ENCODE data around the gene VPS13D.

The VPS13D gene

DNA sequence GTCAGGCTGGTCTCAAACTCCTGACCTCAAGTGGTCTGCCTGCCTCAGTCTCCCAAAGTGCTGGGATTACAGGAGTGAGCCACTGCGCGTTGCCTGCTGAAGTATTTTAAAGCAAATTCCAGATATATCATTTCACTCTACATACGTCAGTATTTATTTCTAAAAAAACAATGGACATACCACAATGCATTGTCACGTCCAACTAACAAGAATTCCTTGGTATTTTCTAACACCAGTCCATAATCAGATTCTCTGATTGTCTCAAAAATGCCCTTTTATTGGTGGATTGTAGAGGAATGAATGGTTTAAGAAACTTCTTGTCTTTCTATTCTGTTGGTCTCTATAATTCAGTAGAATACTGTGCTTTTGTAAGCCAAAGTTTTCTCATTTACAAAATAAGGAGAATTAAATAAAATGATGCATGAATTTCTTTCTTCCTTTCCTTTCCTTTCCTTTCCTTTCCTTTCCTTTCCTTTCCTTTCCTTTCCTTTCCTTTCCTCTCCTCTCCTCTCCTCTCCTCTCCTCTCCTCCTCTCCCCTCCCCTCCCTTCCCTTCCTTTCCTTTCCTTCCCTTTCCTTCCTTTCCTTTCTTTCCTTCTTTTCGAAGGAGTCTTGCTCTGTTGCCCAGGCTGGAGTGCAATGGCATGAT is 55.8 kb downstream of the VPS13D start:
- peaks cover 49% of the 10 kb centered on the region for H3K36me3 Mint-ChIP-seq (ENCODE audit: insufficient read depth)
- H3K9me3 Mint-ChIP-seq = no peaks in the 10 kb centered on the region
- no peaks in the 10 kb centered on the region for H3K27me3 Mint-ChIP-seq
- no peak overlapping the region for H3K4me3 Mint-ChIP-seq
- peak overlapping the region; percentile 69 for H3K27ac Mint-ChIP-seq (ENCODE audit: low read depth)
- no peak for ATAC-seq (replicated peaks; ENCODE audit: extremely low read depth, poor library complexity, severe bottlenecking)
- no peak for DNase-seq (ENCODE audit: low spot score in 2 of 2)
- peaks cover 17% of the 10 kb centered on the region for H3K4me1 Mint-ChIP-seq

DNA sequence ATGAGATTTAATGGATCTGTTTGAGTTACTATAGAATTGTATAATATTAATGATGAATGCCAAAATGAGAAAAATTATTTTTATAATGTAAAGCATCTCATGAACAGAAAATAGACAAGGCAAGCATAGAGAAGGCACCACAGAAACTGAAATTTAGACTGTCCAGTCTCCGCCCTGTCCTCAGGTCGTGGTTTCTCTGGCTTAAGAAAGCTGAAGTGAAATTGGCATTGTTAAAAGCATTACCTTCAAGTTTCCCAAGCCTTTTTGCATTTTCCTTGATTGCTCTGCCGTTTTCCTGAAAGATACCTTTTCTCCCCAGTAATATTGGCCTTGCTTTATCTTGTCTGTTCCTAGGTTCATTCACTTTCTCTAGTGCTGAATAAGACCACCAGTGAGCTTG is 58.0 kb downstream of the VPS13D start:
- Mint-ChIP-seq H3K4me3 (no peak overlapping the region), H3K9me3 (no peaks in the 10 kb centered on the region), H3K36me3 (ENCODE audit: insufficient read depth) (peaks cover 52% of the 10 kb centered on the region), H3K27ac (ENCODE audit: low read depth) (no peak overlapping the region), H3K27me3 (no peaks in the 10 kb centered on the region), H3K4me1 (peaks cover 17% of the 10 kb centered on the region)
- DNase-seq (ENCODE audit: low spot score in 2 of 2) = no peak
- ATAC-seq (replicated peaks; ENCODE audit: extremely low read depth, poor library complexity, severe bottlenecking) = no peak

DNA sequence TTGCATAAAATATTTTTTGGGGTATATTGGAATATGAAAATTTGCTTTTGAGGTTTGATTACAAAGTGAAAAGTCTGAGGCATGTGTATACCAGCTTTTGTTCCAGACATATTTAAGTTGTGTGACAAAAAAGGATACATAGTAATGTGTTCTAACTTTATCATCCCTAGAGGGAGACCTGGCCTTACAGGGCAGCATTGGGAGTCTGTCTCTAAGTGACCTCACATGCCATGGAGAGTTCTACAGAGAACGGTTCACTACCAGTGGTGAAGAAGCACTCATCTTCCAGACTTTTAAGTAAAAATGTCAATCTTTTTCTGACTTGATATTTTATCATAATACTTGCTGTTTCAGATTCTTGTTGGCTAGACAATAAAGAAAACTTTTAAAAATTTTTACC is 61.0 kb downstream of the VPS13D start:
- Mint-ChIP-seq H3K4me1 (peaks cover 17% of the 10 kb centered on the region), H3K4me3 (no peak overlapping the region), H3K36me3 (ENCODE audit: insufficient read depth) (peaks cover 45% of the 10 kb centered on the region), H3K9me3 (no peaks in the 10 kb centered on the region), H3K27ac (ENCODE audit: low read depth) (no peak overlapping the region), H3K27me3 (no peaks in the 10 kb centered on the region)
- ATAC-seq (replicated peaks; ENCODE audit: extremely low read depth, poor library complexity, severe bottlenecking) (no peak), DNase-seq (ENCODE audit: low spot score in 2 of 2) (no peak)

DNA sequence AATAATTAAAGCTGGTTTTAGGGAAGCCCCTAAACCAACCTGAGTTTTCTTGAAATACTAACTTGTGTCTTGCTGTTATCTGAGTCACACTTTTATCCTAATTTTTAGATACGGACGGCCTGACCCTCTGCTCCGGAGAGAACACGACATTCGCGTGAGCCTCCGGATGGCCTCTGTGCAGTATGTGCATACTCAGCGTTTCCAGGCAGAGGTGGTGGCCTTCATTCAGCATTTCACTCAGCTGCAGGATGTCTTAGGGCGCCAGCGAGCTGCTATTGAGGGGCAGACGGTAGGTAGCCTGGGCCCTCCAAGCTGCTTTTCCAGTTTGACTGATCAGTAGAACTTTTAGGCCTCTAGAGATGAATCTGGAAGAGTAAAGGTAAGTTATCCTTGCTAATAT is 63.6 kb downstream of the VPS13D start:
- Mint-ChIP-seq H3K27me3 (no peaks in the 10 kb centered on the region), H3K27ac (ENCODE audit: low read depth) (no peak overlapping the region), H3K9me3 (no peaks in the 10 kb centered on the region), H3K36me3 (ENCODE audit: insufficient read depth) (peaks cover 48% of the 10 kb centered on the region), H3K4me3 (no peak overlapping the region), H3K4me1 (peaks cover 5% of the 10 kb centered on the region)
- ATAC-seq (replicated peaks; ENCODE audit: extremely low read depth, poor library complexity, severe bottlenecking) (no peak), DNase-seq (ENCODE audit: low spot score in 2 of 2) (no peak)

DNA sequence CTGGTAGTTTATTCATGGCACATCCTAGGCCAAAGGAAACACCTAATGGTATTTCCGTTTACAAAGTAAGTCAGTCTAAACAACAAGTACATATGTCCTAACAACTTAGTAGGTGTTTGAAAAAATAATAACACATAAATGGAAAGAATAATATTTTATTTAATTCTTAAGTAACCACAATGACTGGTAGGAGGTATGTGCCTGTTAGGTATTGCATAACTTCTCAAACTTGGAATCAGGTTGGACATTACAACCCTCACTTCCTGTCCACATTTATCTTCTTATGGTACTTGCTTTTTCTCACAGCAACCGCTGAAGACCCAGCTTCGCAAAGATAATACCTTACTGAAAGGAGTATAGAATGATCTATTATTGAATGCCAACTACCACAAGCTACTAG is 64.2 kb downstream of the VPS13D start:
- Mint-ChIP-seq H3K36me3 (ENCODE audit: insufficient read depth) (peaks cover 54% of the 10 kb centered on the region), H3K9me3 (no peaks in the 10 kb centered on the region), H3K4me3 (no peak overlapping the region), H3K27me3 (no peaks in the 10 kb centered on the region), H3K4me1 (peaks cover 5% of the 10 kb centered on the region), H3K27ac (ENCODE audit: low read depth) (no peak overlapping the region)
- ATAC-seq (replicated peaks; ENCODE audit: extremely low read depth, poor library complexity, severe bottlenecking) (no peak), DNase-seq (ENCODE audit: low spot score in 2 of 2) (no peak)

DNA sequence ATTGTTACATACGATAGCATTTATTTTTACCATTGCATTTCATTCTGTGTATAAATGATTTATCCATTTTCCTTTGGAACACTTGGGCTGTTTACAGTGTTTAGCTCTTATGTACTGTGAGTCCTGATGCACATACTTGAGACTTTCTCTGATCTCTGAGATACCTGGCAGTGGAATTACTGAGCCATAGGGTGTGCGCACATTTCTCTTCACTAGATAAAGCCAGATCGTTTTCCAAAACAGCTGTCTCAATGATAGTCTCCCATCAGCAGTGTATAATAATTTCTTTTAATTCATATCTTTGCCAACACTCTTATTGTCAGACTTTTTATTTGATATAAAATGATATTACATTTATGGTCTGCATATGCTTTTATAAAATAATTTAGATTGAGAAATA is 66.2 kb downstream of the VPS13D start:
- DNase-seq (ENCODE audit: low spot score in 2 of 2) = no peak
- Mint-ChIP-seq H3K27ac (ENCODE audit: low read depth) (no peak overlapping the region), H3K9me3 (no peaks in the 10 kb centered on the region), H3K27me3 (no peaks in the 10 kb centered on the region), H3K4me3 (no peak overlapping the region), H3K36me3 (ENCODE audit: insufficient read depth) (peaks cover 56% of the 10 kb centered on the region), H3K4me1 (peaks cover 5% of the 10 kb centered on the region)
- no peak for ATAC-seq (replicated peaks; ENCODE audit: extremely low read depth, poor library complexity, severe bottlenecking)

DNA sequence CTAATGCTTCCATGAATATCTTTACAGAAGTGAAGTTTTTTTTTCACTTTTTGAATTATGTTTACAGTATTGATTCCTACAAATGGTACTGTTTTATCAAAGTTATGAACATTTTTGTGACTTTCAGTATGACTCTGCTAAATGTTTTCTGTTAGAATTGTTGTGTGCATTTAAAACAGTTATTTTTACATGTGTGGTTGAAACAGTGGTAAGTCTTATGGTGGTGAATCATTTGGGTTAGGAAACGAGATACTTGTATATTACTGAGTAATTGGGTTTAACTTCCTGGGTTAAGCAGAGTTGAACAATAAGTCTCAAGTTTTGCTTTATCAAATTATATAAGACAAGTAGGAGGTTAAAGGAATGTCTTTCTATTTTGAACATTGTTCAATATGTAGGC is 66.8 kb downstream of the VPS13D start:
- Mint-ChIP-seq H3K36me3 (ENCODE audit: insufficient read depth) (peaks cover 50% of the 10 kb centered on the region), H3K4me3 (no peak overlapping the region), H3K27ac (ENCODE audit: low read depth) (no peak overlapping the region), H3K4me1 (peaks cover 5% of the 10 kb centered on the region), H3K9me3 (no peaks in the 10 kb centered on the region), H3K27me3 (no peaks in the 10 kb centered on the region)
- ATAC-seq (replicated peaks; ENCODE audit: extremely low read depth, poor library complexity, severe bottlenecking) = no peak
- no peak for DNase-seq (ENCODE audit: low spot score in 2 of 2)

DNA sequence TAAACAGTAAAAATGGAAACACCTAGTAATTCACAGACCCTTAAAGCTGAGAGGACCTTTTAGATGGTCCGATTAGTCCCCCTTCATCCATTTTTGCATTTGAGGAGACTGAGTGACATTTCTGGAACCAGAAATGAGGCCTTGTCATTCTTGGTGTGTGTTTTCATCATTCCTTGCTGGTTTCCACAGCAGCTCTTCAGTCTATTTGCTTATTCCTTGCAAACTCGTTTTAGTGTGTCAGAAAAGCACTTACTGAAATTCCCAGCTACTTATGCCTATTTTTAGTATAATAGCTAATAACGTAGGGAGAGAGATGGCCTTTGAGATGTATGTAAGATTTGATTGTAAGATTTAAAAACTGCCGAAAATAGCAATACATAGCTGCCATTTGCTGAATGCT is 70.9 kb downstream of the VPS13D start:
- H3K36me3 Mint-ChIP-seq (ENCODE audit: insufficient read depth) = peaks cover 56% of the 10 kb centered on the region
- H3K27me3 Mint-ChIP-seq = no peaks in the 10 kb centered on the region
- ATAC-seq (replicated peaks; ENCODE audit: extremely low read depth, poor library complexity, severe bottlenecking) = no peak
- H3K4me3 Mint-ChIP-seq = no peak overlapping the region
- no peak for DNase-seq (ENCODE audit: low spot score in 2 of 2)
- peaks cover 4% of the 10 kb centered on the region for H3K4me1 Mint-ChIP-seq
- H3K9me3 Mint-ChIP-seq = no peaks in the 10 kb centered on the region
- no peak overlapping the region for H3K27ac Mint-ChIP-seq (ENCODE audit: low read depth)

DNA sequence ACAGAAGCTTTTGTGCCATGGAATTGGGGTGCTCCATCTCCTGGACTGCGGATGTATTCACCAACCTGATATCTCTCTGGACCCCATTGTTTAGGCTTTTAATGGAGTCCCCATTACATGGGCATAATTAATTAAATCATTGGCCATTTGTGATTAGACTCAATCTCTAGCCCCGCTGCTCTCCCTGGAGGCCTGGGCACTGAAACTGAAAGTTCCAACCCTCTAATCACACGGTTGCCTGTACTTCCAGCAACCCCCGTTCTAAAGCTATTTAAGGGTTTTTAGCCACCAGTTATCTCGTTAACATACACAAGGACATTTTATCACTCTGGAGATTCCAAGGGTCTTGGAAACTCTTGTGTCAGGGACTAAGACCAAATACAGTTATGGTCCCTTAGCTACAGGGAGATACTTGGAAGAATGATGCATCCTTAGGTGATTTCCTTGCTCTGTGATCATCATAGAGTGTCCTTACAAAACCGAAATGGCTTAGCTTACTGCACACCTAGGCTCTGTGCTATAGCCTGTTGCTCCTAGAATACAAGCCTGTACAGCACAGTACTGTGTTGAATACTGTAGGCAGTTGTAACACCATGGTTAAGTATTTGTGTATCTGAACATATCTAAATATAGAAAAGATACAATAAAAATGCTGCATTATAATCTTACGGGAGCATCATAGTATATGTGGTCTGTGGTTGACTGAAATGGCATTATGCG is 71.8 kb downstream of the VPS13D start:
- Mint-ChIP-seq H3K27me3 (no peaks in the 10 kb centered on the region), H3K9me3 (no peaks in the 10 kb centered on the region), H3K4me3 (no peak overlapping the region), H3K36me3 (ENCODE audit: insufficient read depth) (peaks cover 59% of the 10 kb centered on the region), H3K27ac (ENCODE audit: low read depth) (no peak overlapping the region), H3K4me1 (no peaks in the 10 kb centered on the region)
- ATAC-seq (replicated peaks; ENCODE audit: extremely low read depth, poor library complexity, severe bottlenecking) (no peak), DNase-seq (ENCODE audit: low spot score in 2 of 2) (no peak)

DNA sequence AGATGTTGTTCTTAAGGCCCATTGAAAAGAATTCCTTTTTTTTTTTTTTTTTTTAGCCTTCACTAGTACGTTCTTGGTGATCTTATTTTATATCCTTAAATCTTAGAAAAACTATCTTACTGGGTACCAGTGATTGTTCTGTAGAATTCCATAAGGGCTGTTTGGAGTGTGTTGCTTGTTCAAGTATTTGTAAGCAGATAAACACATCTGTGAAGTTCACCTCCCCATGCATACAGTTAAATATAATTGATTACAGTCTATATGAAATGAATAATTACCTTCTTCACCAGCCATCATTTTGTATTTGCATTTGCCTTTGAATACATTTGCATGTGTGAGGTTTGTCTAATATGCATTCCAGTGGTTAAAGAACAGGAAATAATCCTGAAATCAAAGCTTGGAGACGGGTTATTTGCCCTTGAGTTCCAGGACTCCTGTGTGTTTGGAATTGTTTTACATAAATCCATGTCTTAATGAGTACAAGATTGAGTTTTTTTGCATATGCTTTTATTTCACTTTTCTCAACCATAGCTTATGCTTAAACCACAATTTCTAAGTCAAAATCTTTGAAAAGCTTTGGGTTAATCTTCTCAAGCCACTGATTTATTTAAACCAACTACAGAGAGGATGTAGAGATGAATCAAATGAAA is 73.1 kb downstream of the VPS13D start:
- no peaks in the 10 kb centered on the region for H3K27me3 Mint-ChIP-seq

DNA sequence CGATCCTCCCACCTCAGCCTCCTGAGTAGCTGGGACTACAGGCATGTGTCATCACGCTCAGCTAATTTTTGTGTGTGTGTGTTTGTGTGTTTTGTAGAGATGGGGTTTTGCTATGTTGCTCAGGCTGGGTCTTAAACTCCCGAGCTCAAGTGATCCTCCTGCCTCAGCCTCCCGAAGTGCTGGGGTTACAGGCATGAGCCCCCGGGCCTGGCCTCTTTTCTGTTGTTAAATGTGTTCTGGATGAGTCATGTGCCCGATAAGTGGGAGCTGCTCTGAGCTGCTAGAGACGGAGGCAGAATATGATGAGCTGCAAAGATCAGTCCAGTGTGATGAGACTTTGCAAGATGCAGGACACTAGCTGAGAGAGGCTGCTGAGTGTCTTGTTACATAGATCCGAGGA is 75.5 kb downstream of the VPS13D start:
- H3K27me3 Mint-ChIP-seq = no peaks in the 10 kb centered on the region

More for the DNA sequence above, 73.1 kb downstream of the VPS13D start:
- Mint-ChIP-seq H3K4me1 (no peaks in the 10 kb centered on the region), H3K9me3 (no peaks in the 10 kb centered on the region), H3K36me3 (ENCODE audit: insufficient read depth) (peaks cover 64% of the 10 kb centered on the region), H3K27ac (ENCODE audit: low read depth) (no peak overlapping the region), H3K4me3 (no peak overlapping the region)
- ATAC-seq (replicated peaks; ENCODE audit: extremely low read depth, poor library complexity, severe bottlenecking) (no peak), DNase-seq (ENCODE audit: low spot score in 2 of 2) (no peak)

DNA sequence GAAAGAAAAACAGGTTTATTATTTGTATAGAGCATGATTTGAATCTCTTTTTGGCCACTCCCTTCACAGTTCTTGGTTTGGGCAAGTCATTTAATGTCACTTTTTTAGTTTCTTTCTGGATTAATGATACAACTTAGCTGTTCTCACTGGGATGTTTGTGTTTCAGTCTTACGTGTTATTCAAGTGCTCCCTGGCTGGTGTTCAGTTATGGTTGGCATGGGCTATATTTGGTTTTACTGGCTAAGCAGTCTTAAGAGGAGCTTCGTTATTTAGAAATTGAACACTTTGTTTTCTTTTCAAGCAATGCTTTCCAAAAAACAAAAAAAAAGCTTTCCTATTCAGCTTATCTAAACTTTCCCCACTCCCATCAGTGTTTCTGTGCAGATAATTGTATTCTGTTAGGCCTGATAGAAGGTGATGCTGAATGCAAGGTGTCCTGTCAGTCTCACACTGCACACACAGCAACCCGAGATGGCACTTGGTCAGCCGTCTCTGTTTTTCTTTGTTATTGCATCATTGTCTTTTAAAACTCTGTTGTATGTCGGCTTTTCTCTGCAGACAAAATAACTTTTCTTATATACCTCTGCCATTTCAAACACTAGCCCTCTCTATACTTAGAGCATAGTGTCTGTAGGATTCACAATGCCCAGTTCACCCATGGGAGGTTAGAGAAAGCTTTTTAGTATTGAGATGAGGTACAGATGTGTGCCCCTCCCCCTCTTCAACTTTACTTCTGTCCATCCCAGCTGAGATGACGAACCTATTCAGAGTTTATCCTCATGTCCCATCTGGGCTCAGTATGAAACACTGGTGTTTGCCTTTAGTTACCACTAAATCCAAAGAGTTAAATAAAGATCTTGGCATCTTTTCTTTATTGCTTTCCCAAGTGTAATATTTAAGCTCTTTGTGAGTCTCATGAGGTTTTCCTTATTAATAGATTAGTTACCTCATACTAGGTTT is 80.2 kb downstream of the VPS13D start:
- no peak overlapping the region for H3K4me3 Mint-ChIP-seq
- H3K27ac Mint-ChIP-seq (ENCODE audit: low read depth) = no peak overlapping the region

More for the DNA sequence above, 75.5 kb downstream of the VPS13D start:
- H3K36me3 Mint-ChIP-seq (ENCODE audit: insufficient read depth) = peaks cover 67% of the 10 kb centered on the region
- no peak overlapping the region for H3K27ac Mint-ChIP-seq (ENCODE audit: low read depth)
- ATAC-seq (replicated peaks; ENCODE audit: extremely low read depth, poor library complexity, severe bottlenecking) (no peak), DNase-seq (ENCODE audit: low spot score in 2 of 2) (no peak)
- H3K9me3 Mint-ChIP-seq = no peaks in the 10 kb centered on the region
- H3K4me3 Mint-ChIP-seq = no peak overlapping the region
- no peaks in the 10 kb centered on the region for H3K4me1 Mint-ChIP-seq

More for the DNA sequence above, 80.2 kb downstream of the VPS13D start:
- DNase-seq (ENCODE audit: low spot score in 2 of 2) = no peak
- Mint-ChIP-seq H3K9me3 (no peaks in the 10 kb centered on the region), H3K27me3 (no peaks in the 10 kb centered on the region), H3K36me3 (ENCODE audit: insufficient read depth) (peaks cover 72% of the 10 kb centered on the region), H3K4me1 (no peaks in the 10 kb centered on the region)
- ATAC-seq (replicated peaks; ENCODE audit: extremely low read depth, poor library complexity, severe bottlenecking) = no peak
